ENCODE data around the gene VPS18.
A peak's percentile ranks its signal among the peaks of the same experiment; 100 is the strongest.

VPS18 gene

GRCh38 chr15:40937762-40938535 lies 43.7 kb downstream of the VPS18 start:
- no peak for DNase-seq

DNA sequence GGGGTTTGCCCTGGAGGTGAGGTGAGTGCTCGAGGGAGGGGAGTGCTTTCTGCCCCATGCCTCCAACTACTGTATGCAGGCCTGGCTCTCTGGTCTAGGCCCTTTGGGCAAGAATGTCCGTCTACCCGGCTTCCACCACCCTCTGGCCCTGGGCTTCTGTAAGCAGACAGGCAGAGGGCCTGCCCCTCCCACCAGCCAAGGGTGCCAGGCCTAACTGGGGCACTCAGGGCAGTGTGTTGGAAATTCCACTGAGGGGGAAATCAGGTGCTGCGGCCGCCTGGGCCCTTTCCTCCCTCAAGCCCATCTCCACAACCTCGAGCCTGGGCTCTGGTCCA lies 44.3 kb downstream of the VPS18 start:
- no peak for DNase-seq

DNA sequence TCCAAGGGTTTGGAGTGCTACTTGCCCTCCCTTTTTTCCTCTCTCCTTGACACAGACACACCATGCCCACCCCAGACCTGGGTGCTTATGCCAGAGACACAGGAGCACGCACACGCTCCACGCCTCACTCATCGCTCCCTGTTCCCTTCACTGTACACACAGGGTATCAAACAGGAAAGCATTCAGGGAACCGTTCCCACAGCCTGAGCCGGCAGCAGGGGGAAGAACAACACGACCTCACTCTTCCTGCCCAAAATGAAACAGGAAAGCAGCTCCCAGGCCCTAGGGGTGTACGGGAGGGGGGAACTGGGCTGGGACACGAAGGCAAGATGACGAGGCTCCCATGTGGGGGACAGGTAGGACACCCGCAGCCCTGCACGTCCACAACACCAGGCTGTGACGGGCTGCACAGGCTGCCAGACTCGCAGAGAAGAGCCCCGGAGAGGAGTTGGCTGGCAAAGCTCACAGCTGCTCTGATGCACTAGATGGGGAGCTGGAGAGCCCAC lies 46.1 kb downstream of the VPS18 start:
- DNase-seq, result peak in 3 of 4 experiments; percentile 22 to 56 (median 50)

DNA sequence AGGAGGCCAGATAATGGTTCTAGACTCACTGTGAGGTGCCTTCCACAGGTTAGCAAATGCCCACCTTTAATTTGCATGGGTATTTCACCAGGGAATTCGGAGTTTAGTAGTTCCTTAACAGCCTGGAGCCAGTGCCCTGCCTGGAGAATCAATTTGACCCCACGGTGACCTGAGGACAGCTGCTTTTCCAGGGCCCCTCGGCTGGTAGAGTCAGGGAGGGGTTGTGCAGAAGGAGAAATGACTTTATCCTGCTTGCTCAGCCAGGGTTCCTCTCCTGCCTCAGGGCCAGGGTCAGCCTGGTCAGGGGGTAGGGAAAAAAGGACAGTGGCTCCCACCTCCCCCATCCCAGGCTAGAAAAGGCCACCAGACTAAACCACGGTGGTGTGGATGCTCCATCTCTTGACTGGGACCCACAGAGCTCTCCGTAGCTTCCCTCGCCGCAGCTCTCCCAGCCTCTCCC lies 46.8 kb downstream of the VPS18 start:
- DNase-seq, result no peak

GRCh38 chr15:40941528-40942336 lies 47.5 kb downstream of the VPS18 start:
- DNase-seq, result peak; percentile 87 to 96 (median 93)

DNA sequence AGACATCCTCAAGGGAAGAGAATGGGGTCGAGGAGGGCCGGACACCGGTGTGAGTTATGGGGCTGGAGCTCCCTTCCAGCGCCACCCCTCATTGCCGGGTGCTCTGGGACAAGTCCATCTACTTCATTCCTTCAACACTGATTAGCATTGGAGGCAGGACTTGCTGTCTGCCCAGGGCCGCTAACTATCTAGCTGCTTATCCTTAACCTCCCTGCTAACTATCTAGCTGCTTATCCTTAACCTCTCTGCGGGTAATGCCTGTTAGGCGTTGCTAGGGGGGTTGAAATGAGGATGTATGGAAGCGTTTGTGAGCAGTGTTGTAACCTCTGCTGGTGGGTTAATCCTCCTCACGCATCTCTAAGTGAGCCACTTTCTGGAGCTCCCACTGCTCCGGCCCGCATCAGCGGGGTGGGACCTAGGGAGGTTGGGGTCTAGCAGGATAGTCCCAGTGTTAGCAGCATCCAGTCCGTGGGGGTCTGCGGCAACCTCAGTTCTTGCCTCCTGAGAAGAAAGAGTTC lies 48.1 kb downstream of the VPS18 start:
- peak; percentile 33 to 59 (median 44) for DNase-seq

DNA sequence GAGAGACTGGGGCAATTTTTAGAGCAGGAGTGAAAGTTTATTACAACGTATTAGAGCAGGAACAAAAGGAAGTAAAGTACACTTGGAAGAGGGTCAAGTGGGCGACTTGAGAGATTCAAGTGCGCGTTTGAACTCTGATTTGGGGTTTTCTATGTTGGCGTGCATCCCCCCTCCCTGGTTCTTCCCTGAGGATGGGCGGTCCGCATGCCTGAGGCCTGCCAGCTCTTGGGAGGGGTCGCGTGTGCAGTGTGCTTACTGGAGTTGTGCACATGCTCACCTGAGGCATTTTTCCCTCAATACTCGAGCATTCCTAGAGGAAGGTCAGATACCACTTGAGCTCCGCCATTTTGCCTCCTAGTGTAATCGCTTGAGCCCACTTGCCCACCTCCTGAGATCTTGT lies 48.6 kb downstream of the VPS18 start:
- DNase-seq, result no peak

DNA sequence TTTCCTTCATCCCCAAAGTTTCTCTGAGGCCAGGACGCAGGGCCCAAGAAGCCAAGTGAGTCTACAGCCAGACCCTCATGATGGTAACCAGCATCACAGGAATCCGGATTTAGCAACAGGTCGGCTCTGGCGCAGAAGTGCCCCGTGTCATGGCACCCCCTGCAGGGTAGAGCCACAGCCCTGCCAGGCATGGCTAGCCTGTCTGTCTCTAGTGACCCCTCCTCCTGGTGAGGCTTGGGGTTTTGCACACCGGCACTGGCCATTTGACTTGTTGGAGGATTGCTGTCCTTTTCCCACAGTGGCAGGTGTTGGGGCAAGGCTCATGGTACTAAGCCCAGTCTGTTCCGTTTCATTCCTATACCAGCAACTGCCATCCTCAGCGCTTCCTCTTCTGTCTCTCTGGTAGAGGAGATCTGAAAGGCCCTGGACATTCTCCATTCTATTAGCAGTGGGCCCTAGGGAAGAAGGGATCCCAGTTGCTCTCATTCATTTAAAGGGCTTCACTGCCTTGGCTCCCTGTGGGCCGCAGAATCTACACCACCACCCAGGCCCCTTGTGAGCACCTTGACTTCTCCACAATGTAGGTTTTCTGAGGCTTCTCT lies 49.6 kb downstream of the VPS18 start:
- no peak for DNase-seq

DNA sequence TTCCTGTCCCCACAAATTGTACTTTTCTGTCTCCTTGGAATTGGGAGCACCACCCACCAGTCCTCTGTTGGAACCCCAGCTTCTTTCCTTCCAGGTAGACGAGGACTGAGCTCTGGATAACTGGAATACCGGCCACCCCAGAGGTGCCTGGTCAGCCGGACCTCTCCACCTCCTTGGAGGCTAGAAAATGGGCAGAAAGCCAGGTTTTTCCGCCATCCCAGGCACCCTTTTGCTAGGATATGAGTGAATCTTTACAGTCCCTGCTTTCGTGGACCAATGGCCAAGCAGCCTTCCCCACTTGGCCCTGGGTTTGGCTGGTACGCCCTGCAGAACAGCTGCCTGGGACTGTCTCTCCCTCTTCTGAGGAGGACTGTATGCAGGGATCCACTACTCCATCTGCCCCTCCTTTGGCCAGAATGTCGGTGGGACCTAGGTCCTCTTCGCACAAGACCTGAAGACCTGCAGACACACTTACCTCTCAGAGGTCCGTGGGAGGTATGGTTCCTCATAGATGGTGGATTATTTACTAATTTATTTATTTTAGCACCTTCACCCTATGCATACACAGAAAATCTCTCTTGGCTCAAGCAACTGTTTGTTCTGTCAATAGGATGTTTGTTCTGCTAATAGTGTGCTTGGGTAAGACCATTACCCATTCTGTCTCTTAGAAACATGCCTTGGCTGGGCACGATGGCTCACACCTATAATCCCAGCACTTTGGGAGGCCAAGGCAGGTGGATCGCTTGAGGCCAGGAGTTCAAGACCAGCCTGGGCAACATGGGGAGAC lies 50.5 kb downstream of the VPS18 start:
- no peak for DNase-seq

DNA sequence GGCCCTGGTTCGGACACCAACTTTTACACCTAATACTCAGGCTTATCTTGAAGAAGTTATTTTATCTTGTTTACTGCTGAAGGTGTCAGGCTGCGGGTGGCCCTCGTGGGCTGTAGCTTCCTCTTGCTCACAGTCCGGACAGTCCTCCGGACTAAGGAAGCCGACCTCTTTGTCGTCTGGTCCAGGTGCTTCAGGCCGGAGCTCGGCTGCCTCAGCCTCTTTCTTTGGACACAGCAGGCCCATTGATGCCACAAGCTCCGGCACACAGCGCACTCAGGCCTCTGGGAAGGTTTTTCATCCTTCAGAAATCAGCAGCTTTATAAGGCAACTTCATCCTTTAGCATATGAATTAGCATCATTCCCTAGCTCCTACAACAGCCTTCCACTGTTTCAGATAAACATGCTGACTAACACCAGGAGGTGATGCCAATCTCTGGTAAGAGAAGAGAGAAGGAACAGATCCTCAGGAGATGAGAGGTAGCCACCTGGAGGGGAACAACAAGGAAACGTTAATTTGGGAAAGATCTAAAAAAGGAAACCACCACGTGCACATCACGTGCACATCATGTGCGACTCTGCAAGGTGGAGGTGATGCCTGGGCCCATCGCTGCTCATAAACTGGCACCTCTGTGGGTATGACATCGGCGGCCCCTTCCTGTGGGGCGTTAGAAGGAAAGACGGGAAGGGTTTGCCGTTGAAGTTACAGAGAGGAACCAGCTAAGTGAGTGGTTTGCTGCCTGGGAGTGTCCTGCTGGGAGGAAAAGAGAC lies 54.6 kb downstream of the VPS18 start:
- DNase-seq, result no peak

DNA sequence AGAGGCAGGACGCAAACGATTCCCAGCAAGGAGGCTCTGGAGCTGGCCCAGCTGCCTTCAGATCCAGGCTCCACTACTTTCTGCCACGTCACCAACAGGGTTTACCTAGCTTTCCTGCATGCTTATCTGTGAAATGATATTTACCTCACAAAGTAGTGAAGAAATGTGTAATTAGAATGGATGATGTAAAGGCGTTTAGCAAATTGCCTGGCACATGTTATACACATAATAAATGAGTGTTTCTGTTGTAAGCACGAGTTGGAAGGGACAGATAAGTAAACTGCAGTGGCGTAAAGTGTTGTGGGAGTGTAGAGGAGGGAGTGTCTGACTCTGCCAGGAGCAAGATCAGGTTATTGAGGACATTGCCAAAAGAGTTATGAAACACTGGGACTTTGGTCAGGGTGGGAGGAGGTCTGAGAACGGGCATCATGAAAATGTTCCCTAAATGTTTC lies 55.5 kb downstream of the VPS18 start:
- no peak for DNase-seq

DNA sequence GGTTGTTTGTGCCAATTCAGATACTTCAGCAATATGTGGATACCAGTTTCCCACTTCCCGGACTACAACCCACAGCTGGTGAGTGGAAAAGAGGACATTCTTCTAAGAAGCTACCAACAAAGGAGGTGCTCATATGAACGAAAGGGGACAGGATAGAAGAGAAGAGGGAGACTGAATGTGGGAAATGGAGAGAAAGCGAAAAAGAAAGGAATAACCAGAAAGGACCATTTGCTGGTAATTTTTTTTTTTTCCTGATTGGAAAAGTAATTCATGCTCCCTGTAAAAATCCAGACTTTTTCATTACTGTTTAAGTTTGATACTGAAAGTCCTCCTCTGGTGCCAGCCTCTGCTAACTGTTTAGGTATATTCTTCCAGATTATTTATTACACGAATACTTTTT lies 57.5 kb downstream of the VPS18 start:
- DNase-seq, result no peak

- DNase-seq, result no peak
Observed at GRCh38 chr15:40952301-40952900, 58.2 kb downstream of the VPS18 start.

- peak; percentile 92 to 96 (median 95) for DNase-seq
Observed at GRCh38 chr15:40952901-40953712, 58.9 kb downstream of the VPS18 start, which contains the start of gene CHAC1. TSS of gene CHAC1 (plus strand) at chr15:40953471. CDS start at chr15:40953584, 113 bp downstream.

All from suppressor macrophage (primary cell).